H54 (cell line): ENCODE results near the gene MMP20.

Source experiments
- DNase-seq: peaks from one replicate; pipeline ENCODE4 v3.0.0; 2011; ENCODE audit warnings: low spot score, mixed read lengths; ENCODE audit not compliant: insufficient read length
- FAIRE-seq: peaks from 3 replicates; lab custom pipeline; 2011; peaks lifted over from hg19 to GRCh38; lab: Jason Lieb, UNC
- POLR2A ChIP-seq: IDR thresholded peaks from 2 replicates; pipeline ENCODE4 v1.6.1; 2011; ENCODE audit warnings: low read depth, mild to moderate bottlenecking, low read length

Gene MMP20, protein sequence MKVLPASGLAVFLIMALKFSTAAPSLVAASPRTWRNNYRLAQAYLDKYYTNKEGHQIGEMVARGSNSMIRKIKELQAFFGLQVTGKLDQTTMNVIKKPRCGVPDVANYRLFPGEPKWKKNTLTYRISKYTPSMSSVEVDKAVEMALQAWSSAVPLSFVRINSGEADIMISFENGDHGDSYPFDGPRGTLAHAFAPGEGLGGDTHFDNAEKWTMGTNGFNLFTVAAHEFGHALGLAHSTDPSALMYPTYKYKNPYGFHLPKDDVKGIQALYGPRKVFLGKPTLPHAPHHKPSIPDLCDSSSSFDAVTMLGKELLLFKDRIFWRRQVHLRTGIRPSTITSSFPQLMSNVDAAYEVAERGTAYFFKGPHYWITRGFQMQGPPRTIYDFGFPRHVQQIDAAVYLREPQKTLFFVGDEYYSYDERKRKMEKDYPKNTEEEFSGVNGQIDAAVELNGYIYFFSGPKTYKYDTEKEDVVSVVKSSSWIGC

DNA sequence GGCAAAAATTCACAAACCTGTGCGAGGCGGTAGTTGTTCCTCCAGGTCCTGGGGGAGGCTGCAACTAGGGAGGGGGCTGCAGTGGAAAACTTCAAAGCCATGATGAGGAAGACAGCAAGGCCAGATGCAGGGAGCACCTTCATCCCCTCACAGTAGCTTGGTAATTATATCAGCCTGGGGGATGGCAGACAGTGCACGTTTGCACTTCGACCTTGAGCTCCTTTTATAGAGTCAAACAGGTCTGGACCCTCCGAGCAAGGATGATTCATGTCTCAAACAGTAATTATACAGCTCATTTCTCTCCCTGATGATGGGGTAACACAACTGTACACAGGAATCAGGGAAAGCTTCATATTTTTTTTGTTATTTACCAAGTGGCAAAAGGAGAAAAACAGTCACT, at the start of gene MMP20:
TSS of gene MMP20 (minus strand) at position 156 of the 400 bp plus-strand sequence. CDS start at position 143, 13 bp downstream.
- no peak for TF ChIP-seq POLR2A
- DNase-seq (no peak), FAIRE-seq (no peak)

DNA sequence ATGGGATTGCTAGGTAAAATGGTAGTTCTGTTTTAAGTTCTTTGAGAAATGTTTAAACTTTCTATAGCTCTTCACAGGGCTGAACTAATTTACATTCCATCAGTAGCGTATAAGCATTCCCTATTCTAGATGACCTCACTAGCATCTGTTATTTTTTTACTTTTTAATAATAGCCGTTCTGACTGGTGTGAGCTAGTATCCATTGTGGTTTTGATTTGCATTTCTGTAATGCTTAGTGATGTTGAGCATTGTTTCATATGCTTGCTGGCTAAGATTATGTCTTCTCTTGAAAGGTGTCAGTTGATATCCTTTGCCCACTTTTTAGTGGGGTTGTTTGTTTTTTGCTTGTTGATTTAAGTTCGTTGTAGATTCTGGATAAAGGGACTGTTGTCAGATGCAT, 44.5 kb upstream of the MMP20 start:
- FAIRE-seq (no peak), DNase-seq (no peak)
- TF ChIP-seq POLR2A, result no peak

DNA sequence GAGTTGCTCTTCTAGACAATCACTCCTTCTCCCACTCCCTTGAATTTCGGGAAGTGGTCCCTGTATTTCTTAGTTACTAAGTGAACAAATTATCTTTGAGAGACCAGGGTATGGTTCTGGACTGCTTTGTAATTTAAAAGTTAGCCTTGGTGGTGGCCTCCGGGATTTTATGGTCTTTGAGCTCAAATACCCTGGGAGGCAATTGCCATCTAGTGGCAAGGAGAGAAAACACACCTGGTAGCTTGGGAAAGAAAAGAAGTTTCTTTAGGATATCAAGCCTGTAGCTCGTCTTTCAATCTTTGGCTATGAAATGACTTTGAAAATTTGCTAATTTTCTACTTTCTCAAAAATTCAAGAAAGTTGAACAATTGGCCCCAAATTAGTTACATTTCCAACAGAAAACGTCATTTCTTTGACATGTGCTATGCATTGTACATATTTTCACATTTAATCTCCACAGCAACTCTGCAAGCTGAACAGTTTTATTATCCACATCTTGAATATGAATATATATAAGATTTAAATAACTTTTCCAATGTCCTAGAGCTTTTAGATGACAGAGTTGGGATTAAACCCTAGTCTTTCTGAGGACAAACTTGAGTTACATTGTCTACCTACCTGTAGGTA, 41.3 kb upstream of the MMP20 start:
- DNase-seq (no peak), FAIRE-seq (no peak)

DNA sequence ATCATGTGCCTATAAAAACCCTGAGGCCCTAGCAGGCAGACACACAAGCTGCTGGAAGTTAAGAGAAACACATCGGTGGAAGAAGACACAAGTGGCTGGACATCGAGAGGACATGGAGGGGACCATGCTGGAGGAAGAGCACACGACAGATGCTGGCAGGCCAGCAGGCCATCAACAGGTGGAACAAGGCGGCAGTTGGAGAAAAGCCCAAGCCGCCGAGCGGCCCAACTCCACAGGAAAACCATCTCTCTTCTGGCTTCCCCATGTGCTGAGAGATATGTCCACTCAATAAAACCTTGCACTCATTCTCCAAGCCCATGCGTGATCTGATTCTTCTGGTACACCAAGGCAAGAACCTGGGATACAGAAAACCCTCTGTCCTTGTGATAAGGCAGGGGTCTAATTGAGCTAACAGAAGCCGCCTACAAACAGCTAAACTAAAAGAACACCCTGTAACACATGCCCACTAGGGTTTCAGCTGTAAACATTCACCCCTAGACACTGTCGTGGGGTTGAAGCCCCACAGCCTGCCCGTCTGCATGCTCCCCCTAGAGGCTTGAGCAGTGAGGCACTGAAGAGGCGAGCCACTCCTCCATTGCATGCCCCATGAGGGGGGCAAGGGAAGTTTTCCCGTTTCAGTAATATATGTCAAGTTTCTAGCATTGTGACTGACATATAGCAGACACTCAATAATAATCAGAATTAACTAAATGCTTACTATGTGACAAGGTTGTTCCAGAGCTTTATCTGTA, 39.0 kb upstream of the MMP20 start:
- no peak for FAIRE-seq
- no peak for TF ChIP-seq POLR2A
- no peak for DNase-seq

More for the DNA sequence above, 41.3 kb upstream of the MMP20 start:
- no peak for TF ChIP-seq POLR2A

DNA sequence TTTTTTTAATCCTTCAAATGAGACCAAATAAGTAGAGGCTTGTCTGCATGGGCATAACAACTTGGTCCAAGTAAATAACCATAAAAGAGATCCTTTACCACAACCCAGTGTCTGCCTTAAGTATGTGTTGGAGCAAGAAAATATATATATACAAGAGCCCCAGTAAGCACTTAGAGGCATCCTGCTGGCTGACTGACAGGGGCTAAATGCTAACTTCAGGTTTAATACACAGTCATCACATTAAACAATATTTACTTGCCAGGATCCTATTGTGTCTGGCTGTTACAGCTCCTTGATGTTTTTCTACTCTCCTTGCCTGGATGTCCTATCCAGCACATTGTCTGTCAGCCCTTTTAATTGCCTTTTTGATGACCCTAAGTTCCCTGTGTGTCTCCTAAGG, 37.5 kb upstream of the MMP20 start:
- no peak for TF ChIP-seq POLR2A
- DNase-seq (no peak), FAIRE-seq (no peak)

DNA sequence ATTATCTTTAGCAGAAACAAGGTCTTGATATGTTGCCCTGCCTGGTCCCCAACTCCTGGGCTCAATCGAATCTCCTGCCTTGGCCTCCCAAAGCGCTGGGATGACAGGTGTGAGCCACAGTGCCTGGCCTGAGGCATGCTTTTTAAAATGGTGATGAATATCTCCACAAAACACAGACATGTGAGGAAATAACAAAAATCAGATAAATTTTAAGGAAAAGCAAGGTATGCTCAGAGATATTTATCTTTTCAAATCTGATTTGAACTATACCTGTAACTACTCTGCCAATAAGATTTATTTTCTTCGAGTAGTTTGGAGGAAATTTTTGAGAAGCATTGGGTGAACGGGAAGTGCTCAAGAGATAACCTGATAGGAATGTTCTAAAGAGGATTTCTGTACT, 35.9 kb upstream of the MMP20 start:
- no peak for TF ChIP-seq POLR2A
- DNase-seq (no peak), FAIRE-seq (no peak)

DNA sequence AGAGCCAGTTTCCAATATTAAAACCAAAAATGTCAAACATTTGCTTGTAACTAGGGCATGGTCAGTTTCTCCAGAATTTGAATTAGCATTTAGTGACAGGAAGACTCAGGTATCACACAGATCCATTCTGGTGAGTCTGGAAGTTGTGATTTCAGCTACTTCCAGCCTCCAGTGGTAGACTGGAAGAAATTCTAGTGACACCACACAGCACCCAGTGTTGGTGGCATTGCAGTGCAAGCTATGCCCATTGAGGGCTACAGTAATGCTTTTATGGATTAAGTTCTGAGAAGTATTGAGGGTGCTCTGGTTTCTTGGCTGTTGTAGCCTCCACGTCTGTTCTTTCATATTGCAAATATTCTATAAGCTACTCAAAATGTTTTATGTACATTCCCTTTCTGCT, 31.4 kb upstream of the MMP20 start:
- FAIRE-seq, result no peak
- TF ChIP-seq POLR2A, result no peak
- no peak for DNase-seq

DNA sequence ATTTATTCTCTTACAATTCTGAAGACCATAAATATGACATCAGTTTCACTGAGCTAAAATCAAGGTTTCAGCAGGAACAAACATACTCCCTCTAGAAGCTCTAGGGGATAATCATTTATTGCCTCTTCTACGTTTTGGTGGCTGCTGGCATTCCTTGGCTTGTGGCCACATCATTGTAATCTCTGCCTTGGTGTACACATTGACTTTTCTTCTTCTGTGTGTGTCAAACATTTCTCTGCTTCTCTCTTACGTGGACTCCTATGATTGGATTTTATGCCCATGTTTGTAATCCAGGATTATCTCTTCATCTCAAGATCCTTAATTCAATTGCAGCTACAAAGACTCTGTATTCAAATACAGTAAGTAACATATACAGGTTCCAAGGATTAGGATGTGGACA, 30.4 kb upstream of the MMP20 start:
- FAIRE-seq, result no peak
- DNase-seq, result no peak
- TF ChIP-seq POLR2A, result no peak

DNA sequence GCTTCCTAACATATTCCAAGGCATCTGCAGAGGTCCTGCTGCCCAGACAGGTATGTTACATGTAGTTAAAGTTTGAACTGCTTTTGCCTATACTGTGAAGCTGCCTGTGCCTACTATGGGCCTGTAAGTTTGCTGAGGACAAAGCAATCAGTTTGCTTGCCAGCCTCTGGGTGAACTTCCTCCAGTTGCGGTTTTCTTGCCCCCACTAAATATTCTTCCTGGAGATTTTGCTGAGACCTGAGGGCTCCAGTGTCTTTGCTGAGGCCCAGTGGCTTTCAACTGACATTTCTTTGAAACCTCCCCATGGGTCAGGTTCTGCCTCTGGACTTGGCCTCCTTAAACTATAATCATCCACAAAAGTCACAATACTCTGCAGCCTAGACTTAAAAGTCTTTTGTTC, 29.6 kb upstream of the MMP20 start:
- no peak for TF ChIP-seq POLR2A
- DNase-seq (no peak), FAIRE-seq (no peak)

DNA sequence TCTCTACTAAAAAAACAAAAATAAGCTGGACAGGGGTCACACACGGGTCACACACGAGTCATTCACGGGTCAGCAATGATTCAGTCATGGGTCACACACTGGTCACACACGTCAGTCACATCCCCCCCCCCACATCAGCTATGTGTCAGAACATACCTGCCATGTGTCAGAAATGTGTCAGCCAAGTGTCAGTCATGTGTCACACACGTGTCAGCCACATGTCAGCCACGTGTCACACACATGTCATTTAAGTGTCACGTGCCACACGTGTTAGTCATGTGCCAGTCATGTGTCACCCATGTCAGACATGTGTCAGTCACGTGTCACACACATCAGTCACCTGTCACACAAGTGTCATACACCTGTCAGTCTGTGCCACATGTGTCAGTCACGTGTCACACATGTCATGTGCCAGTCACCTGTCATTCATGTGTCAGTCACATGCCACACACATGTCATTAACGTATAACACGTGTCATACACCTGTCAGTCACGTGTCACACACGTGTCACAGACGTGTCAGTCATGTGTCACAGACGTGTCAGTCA, 28.7 kb upstream of the MMP20 start:
- TF ChIP-seq POLR2A, result no peak
- DNase-seq, result no peak
- FAIRE-seq, result no peak

DNA sequence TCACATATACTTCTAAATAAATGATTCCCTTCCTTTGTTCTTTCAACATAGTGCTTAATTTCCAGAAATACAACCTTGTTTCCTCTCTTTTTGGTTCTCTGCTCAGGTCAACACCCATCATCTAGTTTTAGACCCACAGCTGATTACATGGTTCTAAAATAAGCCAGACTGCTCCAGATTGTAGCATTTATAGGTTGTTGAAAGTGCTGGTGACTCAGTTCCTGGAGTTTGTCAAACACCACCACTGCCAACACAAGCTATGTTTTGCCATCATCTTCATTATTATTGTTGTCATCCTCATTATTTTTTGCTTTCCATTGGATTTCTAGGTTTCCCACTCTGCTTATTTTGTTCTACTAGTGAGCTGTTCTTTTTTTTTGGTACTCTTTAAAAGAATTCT, 22.3 kb upstream of the MMP20 start:
- DNase-seq (no peak), FAIRE-seq (no peak)
- no peak for TF ChIP-seq POLR2A

DNA sequence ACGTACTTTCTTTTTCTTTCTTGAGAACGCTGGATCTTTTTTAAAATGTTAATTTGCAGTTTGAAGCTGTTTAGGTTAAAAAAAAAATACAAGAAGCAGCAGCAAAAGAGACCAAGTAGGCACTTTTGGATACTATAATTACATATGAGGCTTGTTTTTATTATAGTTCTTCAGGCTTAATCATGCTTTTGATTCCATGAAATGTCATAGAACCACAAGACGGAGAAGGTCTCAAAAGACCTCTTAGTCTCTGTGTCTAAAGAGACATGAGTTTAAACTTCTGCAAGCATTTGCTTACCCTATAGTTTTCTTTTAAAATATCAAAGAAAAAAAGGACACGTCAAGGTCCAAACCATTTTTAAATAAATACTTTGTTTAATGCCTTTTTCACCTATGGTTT, 18.8 kb upstream of the MMP20 start:
- DNase-seq (no peak), FAIRE-seq (no peak)
- TF ChIP-seq POLR2A, result no peak

DNA sequence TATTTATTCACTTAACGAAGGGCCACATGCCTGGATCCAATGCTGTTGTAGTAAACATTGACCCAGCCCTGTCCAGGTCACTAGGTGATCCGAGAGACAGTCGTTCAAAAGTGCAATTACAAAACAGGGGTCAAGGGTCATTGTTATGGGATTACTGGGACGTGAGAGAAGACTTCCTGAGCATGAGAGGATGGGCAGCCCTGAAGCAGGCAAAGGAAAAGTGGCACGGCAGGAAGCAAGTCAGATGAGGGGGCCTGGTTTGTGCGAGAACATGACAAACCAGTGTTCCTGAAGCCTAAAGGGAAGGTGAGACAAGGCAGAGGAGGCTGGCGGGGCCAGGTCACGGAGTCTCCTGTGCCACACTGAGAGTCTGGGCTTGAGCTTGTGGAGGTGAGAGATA, 15.8 kb upstream of the MMP20 start:
- FAIRE-seq (no peak), DNase-seq (no peak)
- TF ChIP-seq POLR2A, result no peak

DNA sequence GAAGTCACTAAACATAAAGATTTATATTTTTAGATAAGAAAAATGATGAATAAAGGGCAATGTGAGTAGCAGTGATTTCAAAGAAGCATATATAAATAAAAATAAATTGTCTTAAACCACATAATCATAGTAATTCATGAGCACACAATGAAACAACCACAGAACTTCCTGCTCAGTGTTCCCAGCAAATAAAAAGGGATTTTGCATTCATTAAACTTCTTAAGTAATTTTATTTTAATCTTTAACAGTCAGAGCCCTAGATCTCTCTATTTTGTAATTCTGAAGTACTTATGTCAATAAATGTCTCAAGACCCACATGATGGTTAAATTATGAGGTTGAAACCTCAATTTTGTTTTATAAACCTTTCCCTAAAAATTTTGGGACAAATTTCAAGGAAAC, 14.5 kb upstream of the MMP20 start:
- TF ChIP-seq POLR2A, result no peak
- DNase-seq, result no peak
- FAIRE-seq, result no peak
